HG03432 (cell line): ENCODE measurements around the gene DSG4.
"Not testable (repeated sequence)": the region's sequence is repeated elsewhere in the genome, so short reads cannot be mapped to it uniquely, and the experiment has no call there.

Experiments
- ATAC-seq: cut with Tn5 transposase; IDR thresholded peaks from one replicate; pipeline ENCODE4 v1.9.1; 2021; ENCODE audit warnings: mild to moderate bottlenecking, moderate library complexity; ENCODE audit not compliant: unreplicated experiment

The DSG4 gene, protein sequence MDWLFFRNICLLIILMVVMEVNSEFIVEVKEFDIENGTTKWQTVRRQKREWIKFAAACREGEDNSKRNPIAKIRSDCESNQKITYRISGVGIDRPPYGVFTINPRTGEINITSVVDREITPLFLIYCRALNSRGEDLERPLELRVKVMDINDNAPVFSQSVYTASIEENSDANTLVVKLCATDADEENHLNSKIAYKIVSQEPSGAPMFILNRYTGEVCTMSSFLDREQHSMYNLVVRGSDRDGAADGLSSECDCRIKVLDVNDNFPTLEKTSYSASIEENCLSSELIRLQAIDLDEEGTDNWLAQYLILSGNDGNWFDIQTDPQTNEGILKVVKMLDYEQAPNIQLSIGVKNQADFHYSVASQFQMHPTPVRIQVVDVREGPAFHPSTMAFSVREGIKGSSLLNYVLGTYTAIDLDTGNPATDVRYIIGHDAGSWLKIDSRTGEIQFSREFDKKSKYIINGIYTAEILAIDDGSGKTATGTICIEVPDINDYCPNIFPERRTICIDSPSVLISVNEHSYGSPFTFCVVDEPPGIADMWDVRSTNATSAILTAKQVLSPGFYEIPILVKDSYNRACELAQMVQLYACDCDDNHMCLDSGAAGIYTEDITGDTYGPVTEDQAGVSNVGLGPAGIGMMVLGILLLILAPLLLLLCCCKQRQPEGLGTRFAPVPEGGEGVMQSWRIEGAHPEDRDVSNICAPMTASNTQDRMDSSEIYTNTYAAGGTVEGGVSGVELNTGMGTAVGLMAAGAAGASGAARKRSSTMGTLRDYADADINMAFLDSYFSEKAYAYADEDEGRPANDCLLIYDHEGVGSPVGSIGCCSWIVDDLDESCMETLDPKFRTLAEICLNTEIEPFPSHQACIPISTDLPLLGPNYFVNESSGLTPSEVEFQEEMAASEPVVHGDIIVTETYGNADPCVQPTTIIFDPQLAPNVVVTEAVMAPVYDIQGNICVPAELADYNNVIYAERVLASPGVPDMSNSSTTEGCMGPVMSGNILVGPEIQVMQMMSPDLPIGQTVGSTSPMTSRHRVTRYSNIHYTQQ

DNA sequence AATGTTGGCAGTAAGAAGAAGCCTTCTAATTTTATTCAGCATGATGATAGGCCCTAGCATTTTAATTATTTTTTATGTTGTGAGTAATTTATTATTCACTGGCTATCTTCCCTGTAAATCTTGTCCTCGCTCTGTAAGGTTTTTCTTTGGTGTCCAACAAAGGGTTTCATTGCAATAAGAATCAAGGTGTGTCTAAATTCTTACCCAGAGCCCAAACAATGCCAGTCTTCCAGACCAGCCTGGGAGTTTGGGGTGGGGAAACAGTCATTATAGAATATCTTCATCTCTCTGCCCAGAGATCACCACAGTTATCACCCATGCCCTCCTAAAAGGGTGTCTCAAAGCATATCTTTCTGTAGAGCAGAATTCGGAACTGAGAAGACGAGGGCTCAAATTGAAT, at the start of gene DSG4:
Gene DSG4 (plus strand): TSS at position 301 of the 400 bp plus-strand sequence. CDS start 135 bp downstream, outside the sequence.
- ATAC-seq = no peak

DNA sequence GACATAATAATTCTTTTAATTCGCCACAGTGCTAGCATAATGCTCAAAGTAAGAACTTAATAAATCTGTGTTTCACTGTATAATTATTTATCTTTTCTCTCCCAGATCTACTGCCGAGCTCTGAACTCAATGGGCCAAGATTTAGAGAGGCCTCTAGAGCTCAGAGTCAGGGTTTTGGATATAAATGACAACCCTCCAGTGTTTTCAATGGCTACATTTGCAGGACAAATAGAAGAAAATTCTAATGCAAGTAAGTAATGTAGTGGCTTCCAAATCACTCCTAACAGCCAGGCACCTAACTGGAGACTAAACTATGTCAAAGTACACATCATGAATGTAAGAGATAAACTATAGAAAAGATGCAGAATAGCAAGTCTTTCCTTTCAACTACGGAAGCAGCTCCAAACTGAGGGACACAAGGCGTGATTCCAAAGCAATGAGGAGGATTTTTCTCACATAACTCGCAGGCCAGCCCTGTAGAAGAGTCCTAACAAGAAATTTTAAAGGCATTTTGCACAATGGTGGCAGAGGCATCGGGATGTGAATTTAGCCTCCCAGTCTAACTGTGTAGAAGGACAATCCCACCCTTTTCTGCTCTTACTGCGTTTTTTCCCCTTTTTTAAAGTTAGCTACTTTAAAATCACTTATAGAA, 46.7 kb upstream of the DSG4 start:
- no peak for ATAC-seq

DNA sequence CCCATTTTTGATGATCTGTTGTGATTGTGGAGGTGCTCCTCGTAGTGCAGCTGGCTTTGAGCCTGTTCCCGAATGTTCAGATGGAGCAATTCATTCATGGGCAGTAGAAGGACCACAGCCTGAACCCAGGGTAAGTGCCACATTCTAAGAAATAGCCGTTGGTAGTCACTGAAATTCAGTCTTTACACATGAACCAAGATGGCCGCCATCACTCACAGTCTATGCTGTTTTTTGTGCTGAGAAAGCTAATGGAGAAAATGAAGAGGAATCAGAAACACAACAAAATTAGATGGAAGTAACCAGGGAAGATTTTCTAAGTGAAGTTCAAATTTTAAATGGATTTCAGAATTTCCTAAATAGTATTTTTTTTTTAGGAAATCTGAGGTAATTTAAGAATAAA, 33.1 kb upstream of the DSG4 start:
- no peak for ATAC-seq

DNA sequence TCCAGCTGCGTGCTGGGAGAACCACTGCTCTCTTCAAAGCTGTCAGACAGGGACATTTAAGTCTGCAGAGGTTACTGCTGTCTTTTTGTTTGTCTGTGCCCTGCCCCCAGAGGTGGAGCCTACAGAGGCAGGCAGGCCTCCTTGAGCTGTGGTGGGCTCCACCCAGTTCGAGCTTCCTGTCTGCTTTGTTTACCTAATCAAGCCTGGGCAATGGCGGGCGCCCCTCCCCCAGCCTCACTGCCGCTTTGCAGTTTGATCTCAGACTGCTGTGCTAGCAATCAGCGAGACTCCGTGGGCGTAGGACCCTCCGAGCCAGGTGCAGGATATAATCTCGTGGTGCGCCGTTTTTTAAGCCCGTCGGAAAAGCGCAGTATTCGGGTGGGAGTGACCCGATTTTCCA, 23.2 kb upstream of the DSG4 start:
- not testable (repeated sequence) for ATAC-seq

DNA sequence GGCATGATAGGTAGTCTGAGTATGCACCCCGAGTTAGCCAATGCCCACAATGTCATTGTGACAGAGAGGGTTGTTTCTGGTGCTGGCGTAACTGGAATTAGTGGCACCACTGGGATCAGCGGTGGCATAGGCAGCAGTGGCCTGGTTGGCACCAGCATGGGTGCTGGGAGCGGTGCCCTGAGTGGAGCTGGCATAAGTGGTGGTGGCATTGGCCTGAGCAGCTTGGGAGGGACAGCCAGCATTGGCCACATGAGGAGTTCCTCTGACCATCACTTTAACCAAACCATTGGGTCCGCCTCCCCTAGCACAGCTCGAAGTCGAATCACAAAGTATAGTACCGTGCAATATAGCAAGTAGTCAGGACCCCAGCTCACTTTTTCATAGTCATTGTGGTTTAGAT, 21.6 kb upstream of the DSG4 start:
- ATAC-seq = no peak

DNA sequence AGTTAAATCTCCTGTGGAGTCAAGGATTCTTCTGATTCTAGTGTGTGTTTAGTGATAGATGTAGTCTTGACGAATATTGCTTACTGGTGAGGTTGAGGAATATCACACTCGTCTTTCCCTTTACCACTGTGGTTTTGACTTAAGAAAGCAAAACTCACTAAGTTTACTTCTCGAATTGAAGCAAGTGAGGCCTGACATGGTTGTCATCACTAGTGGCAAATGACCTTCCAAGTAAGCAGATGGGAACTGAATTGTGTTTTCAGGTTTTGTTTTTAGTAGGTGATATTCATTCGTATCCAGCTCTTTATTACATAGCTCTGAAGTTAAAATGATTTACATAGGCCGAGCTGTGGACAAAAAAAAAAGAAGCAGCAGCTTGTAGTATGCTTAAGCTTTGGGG, 20.6 kb upstream of the DSG4 start:
- no peak for ATAC-seq

DNA sequence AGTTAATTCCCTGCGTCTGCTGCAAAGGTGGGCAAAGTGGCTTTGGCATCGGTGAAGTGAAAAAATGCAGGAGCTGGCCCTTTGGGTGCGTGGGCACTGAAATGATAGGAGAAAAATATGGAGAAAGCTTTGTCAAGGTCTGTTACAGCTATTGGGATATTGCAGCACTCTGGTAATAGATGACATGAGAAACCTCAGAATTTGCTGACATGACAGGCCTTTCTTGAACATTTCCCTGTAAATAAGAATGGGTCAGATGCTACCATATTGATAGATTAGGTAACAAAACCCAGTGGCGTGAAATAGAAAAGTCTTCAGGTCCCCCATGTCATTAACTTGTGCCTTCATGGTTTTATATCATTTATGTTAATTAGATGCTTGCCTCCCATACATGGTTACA, 12.4 kb upstream of the DSG4 start:
- ATAC-seq = no peak

DNA sequence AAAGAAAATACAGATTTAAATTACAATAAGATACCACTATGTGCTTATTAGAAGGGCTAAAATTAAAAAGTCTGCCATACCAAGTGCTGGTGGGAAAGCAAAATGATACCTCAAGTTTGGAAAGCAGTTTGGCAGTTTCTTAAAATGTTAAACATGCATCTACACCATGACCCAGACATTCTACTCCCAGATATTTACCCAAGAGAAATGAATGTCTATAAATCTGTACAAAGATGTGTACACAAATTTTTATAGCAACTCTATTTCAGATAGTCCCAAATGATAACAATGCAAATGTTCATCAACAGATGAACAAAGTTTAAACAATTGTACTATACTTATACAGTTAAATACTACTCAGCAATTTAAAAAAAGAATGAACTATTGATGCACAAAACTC, 7.1 kb upstream of the DSG4 start:
- ATAC-seq = no peak

DNA sequence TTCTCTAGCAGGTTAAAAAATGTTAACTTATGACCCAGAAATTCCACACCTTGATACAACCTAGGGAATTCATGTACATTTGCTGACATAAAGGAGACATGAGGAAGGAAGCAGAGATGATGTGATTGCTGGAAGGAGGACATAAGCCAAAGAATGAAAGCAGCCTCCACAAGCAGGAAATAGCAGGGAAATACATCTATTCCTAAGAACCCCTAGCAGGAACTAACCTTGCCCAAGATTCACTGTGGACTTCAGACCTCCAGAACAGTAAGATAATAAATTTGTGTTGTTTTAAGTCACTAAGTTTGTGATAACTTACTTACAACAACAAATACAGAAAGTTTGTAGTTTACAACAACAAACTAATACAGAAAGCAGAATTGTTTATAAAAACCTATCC, 4.6 kb upstream of the DSG4 start:
- no peak for ATAC-seq

DNA sequence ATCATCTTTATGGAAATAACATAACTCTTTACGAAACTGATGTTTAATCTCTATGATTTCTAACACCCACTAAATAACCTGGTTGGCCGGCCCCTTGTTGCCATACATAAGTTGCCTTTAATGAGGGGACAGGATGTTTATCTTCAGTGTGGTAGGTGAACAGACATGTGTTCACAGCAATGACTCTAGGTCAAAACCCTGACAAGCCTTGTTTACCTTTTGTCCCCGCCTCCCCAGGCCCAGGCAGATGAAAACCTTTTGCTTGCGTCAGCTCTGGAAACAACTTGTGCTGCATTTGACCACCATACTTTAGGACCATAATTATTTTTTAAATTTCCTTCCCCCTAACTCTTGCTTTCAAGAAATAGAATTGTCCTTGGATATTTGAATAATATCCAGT, 2.9 kb upstream of the DSG4 start:
- ATAC-seq = no peak

DNA sequence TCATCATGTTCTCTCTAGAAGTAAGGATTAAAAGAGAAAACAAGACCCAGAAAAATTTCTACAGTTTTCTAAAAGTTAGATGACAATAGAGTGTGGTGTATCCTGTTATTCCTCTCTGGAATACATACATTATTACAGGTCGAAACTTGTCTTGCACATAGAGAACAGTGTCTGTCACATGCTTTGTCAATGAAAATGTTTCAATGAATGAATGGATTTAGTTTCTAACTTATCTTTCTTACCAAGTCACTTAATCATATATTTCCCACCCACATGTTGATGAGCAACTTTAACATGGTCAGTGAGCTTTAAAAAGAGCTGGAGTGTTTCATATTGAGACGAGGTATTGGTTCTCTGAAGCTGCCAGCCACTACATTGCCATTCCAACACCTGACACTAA, 4.3 kb downstream of the DSG4 start:
- no peak for ATAC-seq

DNA sequence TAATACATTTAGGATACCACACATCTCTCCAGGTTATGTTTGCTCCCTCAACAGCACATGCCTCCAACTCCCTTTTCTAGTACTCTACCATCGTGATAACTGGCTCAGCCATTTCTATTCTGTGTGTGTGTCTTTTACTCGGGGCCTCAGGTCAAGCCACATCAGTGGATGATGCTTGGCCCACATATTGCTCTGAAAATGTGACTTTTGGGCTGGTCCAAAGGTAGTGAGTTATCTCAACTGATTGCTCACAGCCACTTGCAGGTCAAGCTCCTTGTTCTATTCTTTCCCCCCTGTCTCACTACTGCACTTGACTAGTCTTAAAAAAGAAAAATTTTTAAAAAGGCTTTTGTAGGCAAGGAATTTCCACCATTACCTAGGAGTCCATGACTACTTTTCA, 5.5 kb downstream of the DSG4 start:
- ATAC-seq = no peak

DNA sequence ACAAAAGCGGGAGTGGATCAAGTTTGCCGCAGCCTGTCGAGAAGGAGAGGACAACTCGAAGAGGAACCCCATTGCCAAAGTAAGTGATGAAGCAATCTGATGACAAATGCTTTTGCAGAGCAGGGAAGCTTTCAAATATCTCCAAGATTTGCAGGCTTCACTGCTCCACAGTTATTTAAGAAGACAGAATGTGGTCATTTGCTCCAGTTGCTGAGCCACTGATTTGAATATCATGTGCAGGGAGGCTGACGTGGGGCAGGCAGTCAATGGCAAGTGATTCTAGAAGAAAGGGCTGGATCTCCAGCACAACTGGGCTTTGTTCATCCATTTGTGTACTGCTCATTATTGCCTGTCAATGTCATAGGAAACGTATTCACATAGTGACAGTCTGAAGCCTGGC, 10.2 kb downstream of the DSG4 start:
- ATAC-seq = no peak

DNA sequence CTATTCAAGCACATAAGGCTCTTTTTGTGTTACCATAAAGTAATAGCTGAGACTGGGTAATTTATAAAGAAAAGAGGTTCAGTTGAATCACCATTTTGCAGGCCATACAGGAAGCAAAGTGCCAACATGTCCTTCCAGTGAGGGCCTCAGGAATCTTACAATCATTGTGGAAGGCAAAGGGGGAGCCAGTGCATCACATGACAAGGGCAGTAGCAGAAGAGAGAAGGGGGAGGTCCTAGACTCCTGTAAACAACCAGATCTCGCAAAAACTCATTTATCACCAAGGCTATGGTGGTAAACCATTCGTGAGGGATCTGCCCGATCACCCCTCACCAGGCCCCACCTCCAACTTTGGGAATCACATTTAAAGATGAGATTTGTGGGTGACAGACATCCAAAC, 16.7 kb downstream of the DSG4 start:
- no peak for ATAC-seq

DNA sequence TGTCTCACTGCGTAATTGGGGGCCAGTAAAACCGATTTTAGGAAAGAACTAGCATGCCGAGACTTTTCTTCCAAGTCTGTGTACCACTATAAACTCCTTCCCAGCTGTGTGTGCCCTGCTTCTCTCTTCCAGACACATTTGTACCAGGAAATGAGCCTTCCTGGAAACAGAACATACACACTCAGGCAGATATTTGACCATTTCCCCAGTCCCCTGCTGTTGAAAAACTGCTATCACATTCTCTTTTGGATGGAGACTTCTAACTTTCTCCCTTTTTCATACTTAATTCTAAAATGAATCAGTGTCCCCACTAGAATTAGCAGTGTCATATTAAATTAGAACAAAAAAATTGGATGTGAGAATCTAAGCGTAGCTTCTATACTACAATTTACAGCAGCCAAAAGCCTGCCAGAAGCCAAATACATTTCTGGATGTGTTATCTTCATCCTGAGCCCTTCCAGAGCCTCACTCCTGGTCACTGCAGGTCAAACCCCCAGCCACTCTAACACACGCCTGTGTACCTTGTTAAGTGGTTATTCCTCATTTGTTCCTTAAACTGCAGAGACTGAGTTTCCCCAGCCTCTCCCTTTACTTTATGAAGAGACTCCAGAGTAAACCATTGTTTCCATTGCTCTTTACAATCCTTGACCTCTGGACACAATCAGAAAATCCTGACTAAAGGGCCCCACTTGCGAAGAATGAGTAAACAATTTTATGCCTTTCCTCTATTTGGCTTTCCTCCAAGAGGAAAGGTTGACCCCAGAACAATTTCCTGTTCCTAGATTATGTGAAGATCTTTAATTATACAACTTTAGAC, 20.4 kb downstream of the DSG4 start:
- no peak for ATAC-seq

DNA sequence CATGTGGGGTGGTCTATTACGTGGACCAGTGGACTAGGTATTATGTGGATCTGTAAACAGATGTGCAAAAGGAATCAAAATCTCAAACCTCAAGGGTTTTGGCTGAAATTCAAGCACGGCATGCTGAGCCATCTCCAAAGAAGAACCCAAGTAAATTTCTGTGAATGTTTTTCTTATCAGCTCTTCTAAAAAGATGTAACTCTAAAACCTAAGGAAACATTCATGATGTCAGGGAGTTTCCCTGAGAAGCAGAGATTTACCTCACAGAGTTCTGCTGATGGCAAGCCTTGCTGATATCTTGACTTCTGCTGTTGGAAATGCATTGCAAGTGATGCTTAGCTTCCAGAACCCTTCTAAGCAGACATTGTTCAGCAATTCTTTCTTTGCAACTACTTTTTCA, 21.6 kb downstream of the DSG4 start:
- ATAC-seq = no peak

DNA sequence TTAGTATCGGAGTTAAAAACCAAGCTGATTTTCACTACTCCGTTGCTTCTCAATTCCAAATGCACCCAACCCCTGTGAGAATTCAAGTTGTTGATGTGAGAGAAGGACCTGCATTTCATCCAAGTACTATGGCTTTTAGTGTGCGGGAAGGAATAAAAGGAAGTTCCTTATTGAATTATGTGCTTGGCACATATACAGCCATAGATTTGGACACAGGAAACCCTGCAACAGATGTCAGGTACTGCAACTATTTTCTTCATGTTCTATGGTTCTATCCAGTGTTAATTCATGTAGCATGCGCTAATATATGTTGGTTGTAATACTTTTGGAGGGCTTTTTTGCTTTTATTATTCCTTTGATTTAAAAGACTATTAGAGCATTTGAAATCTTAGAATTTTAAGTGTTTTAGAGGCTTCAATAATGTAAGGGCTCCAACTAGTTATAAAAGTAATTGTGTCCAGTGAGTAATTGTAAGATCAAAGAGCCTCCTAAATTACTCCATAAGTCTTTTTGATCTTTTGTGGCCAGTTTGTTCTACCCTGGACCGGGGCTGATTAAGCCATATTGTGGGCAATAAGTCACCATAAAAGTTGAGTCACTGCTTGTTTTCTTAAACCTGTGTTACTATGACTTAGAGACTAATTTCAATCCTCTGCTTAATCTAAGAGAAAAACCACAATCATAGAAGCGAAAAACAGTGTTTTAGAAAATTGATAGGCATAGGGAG, 22.9 kb downstream of the DSG4 start:
- no peak for ATAC-seq

DNA sequence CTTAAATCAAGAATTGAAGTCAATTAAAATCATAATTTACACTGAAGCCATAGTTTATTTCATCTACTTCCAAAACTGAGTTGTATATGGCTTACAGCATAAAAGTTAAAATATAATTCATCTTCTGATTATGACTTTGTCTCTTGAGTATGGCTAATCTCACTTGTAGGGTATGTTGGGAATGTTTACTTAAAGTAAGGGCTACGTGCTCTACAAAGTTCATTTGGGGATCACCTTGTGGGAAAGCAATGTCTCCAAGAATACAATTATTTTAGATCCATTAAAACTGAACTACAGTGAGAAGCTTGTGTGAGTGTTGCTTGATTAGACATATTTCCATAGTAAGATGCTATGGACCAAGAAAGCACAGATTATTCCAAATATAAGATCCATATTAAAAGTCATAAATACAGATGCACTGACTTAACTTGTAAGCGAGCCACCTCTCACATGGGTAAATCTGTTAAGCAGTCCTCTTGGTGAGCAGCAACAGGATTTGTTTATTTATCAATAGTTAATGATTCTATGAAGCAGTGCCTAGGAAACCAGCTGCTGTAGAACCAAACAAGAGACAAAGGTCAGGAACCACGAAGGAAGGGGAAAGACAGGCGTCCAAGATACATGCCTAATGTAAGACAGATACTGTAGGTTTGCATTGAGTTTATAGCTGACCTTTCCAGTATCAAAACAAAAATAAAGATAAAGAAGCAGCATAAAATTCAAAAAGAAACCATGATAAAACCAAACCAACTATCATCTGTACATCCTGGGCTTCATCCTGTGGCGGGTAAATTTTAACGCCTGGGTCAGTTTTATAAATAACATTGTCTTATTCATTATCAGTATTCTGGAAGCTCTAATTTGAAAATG, 24.8 kb downstream of the DSG4 start:
- no peak for ATAC-seq

DNA sequence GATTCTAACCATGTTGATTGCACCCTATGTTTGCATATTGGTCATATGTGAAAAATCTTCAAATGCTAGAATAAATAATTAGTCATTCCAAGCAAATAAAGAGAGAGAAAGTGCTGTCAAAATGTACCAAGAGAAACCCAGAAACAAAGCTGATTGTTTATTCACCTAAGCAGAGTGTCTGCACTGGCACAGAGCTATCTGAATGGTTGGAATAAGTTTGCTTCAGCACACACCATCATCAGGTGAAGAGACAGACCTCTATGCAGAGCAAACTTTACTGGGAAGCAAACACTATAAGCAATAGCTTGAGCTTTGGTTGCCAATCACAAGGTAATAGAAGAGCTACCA, 25.4 kb downstream of the DSG4 start:
- ATAC-seq = no peak
